Ishikawa (cell line): ENCODE results near the gene ATP5PD.
A peak's percentile ranks its signal among the peaks of the same experiment; 100 is the strongest.

Experiments
- CEBPB ChIP-seq: IDR thresholded peaks from 2 replicates; pipeline ENCODE4 v1.6.1; 2012
- EP300 ChIP-seq: IDR thresholded peaks from 2 replicates; pipeline ENCODE4 v1.6.1; 2012; ENCODE audit warnings: borderline replicate concordance
- RAD21 ChIP-seq: IDR thresholded peaks from 2 replicates; pipeline ENCODE4 v1.6.1; 2012; ENCODE audit warnings: low read depth
- TCF12 ChIP-seq: IDR thresholded peaks from 2 replicates; pipeline ENCODE4 v1.6.1; 2012; ENCODE audit warnings: low read depth
- TF ChIP-seq, protein P1 (sequence below): IDR thresholded peaks from 2 replicates; pipeline ENCODE4 v1.6.1; 2012; ENCODE audit warnings: low read depth, mild to moderate bottlenecking

DNA sequence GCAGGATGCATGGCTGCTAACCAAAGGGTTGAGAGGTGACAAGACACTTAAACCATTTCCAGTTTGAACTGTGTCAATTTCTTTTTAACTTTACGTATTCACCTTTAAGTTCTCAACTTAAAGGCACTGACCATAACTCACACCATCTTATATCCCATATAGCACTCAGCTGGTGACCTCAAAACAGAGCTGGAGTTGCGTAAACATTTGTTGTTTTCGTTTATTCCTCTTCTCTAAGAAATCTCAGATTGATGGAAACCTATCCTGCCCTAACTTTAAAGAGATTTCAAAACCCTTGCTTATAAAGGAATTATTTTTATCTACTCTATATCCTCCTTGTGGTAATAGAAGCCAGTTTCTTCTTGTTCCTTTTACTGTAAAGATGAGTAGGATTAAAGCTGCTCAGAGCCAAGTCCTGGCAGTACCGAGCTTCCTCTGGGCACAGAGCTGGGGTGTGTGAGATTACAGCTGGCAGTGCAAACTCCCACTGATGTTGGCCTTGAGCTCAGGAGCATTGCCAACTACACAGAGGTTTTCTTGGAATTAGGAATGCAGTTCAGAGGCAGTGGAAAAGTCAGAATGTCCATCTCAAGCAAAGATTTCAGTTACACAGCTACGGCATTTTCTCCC lies 1.6 kb upstream of the ATP5PD start:
- TF ChIP-seq, protein P1, sequence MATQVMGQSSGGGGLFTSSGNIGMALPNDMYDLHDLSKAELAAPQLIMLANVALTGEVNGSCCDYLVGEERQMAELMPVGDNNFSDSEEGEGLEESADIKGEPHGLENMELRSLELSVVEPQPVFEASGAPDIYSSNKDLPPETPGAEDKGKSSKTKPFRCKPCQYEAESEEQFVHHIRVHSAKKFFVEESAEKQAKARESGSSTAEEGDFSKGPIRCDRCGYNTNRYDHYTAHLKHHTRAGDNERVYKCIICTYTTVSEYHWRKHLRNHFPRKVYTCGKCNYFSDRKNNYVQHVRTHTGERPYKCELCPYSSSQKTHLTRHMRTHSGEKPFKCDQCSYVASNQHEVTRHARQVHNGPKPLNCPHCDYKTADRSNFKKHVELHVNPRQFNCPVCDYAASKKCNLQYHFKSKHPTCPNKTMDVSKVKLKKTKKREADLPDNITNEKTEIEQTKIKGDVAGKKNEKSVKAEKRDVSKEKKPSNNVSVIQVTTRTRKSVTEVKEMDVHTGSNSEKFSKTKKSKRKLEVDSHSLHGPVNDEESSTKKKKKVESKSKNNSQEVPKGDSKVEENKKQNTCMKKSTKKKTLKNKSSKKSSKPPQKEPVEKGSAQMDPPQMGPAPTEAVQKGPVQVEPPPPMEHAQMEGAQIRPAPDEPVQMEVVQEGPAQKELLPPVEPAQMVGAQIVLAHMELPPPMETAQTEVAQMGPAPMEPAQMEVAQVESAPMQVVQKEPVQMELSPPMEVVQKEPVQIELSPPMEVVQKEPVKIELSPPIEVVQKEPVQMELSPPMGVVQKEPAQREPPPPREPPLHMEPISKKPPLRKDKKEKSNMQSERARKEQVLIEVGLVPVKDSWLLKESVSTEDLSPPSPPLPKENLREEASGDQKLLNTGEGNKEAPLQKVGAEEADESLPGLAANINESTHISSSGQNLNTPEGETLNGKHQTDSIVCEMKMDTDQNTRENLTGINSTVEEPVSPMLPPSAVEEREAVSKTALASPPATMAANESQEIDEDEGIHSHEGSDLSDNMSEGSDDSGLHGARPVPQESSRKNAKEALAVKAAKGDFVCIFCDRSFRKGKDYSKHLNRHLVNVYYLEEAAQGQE: no peak
- TF ChIP-seq EP300: no peak
- TF ChIP-seq RAD21: no peak
- 0 out of 2 replicates have a peak, but pooled peaks have one; percentile 3 for TF ChIP-seq CEBPB
- TF ChIP-seq TCF12: no peak
